ENCODE measurements around the gene PRPH.
A peak's percentile ranks its signal among the peaks of the same experiment; 100 is the strongest.
"Not testable (repeated sequence)": the region's sequence is repeated elsewhere in the genome, so short reads cannot be mapped to it uniquely, and the experiment has no call there.

PRPH gene

DNA sequence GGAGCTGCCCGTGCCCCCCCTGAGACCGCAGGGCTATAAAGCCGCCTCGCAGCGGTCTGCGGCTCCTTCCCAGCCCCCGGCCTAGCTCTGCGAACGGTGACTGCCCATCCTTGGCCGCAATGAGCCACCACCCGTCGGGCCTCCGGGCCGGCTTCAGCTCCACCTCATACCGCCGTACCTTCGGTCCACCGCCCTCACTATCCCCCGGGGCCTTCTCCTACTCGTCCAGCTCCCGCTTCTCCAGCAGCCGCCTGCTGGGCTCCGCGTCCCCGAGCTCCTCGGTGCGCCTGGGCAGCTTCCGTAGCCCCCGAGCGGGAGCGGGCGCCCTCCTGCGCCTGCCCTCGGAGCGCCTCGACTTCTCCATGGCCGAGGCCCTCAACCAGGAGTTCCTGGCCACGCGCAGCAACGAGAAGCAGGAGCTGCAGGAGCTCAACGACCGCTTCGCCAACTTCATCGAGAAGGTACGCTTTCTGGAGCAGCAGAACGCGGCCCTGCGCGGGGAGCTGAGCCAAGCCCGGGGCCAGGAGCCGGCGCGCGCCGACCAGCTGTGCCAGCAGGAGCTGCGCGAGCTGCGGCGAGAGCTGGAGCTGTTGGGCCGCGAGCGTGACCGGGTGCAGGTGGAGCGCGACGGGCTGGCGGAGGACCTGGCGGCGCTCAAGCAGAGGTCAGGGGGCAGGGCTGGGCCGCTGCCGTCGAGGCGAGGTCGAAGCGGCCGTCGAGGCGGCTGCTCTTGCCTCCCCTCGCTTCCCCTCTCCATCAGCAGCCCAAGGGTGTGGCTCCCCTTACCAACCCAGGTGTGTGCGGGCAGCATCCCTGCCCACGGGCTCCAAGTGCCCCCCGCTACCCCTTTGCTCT lies at the start of gene PRPH:
TSS of gene PRPH (plus strand) at position 66 of the 855 bp plus-strand sequence. CDS start at position 120, 54 bp downstream.
- FAIRE-seq: no peak

DNA sequence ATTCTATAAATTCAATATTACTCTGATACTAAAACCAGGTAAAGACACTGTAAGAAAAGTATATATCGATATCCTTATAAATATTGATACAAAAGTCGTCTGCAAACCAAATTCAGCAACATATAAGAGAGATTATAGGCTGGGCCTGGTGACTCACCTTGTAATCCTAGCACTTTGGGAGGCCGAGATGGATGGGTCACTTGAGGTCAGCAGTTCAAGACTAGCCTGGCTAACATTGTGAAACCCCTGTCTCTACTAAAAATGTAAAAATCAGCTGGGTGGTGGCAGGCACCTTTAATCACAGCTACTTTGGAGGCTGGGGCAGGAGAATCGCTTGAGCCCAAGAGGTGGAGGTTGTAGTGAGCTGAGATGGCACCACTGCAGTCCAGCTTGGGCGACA lies 43.6 kb upstream of the PRPH start:
- FAIRE-seq: no peak

DNA sequence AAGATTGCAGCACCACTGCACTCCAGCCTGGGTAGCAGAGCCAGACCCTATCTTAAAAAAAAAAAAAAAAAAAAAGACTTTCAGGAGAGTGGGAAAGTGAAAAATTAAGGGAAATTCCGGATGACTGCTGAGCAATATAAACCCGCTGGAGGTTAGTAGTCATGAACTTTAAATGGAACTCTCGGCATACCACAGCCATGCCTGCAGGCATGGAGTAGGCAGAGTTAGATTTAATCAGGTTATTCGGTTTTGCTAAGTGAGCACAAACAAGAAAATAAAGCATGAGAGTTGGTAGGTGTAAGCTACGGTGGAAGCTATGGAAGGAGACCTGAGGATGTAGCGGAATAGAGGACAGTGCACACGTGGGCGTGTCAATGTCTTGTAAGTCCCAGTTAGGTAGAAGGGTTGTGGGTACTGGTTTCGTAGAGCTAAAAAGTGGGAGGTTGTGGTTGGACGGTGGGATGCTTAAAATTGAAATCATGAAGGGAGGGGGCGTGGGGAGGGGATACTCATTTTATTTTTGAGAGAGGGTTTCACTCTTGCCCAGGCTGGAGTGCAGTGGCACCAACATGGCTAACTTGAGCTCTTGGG lies 41.8 kb upstream of the PRPH start:
- peak; percentile 44 for FAIRE-seq

DNA sequence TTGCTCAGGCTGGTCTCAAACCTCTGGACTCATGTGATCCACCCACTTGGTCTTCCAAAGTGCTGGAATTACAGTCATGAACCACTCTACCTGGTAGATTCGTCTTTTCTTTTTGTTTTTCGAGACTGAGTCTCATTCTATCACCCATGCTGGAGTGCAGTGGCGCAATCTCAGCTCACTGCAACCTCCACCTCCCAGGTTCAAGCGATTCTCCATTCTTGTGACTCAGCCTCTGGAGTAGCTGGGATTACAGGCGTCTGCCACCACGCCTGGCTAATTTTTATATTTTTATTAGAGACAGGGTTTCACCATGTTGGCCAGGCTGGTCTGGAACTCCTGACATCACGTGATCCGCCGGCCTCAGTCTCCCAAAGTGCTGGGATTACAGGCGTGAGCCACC lies 39.5 kb upstream of the PRPH start:
- FAIRE-seq: not testable (repeated sequence)

DNA sequence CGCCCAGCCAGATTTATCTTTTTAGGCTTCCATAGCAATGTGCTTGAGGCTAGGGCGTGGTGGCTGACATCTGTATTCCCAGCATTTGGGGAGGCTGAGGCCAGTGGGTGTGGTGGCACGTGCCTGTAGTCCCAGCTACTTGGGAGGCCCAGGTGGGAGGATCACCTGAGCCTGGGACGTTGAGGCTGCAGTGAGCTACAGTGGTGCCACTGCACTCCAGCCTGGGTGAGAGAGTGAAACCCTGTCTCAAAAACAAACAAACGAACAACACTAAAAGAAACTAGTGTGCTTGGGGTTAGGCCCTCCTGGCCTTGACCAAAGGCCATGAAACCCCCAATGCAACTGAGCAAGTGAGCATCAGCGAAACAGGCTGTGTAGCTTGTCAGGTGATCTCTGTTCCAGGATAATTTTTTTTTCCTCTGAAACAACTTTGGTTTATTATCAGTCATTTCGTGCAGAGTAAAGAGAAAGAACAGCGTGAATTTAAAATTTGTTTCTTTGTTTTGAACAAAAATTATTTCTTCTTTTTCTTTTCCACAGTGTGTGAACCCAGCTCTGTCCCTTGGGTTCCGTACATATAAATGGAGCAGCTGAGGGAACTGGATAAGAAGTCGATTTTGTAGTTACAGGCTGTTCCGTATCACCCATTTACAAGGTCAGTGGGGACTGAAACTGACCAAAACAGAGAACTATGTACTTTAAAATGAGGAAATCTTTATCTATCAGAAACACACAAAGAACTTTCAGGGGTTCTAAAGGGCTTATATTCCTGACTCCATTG lies 38.9 kb upstream of the PRPH start:
- FAIRE-seq: no peak

DNA sequence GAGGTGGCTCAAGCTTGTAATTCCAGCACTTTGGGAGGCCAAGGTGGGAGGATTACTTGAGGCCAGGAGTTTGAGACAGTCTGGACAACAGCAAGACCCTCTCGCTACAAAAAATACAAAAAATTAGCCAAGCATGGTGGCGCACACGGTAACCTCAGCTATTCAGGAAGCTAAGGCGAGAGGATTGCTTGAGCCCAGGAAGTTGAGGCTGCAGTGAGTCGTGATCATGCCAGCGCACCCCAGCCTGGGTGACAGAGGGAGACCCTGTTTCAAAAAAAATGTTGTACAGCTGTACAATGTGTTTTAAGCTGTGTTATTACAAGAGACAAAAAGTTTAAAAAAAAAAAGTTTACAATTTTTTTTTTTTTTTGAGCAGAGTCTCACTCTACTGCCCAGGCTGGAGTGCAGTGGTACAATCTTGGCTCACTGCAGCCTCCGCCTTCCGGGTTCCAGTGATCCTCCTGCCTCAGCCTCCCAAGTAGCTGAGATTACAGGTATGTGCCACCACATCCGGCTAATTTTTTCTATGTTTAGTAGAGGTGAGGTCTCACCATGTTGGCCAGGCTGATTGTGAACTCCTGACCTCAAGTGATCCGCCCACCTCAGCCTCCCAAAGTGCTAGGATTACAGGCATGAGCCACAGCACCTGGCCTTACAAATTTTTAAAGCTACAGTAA lies 37.3 kb upstream of the PRPH start:
- FAIRE-seq: not testable (repeated sequence)

DNA sequence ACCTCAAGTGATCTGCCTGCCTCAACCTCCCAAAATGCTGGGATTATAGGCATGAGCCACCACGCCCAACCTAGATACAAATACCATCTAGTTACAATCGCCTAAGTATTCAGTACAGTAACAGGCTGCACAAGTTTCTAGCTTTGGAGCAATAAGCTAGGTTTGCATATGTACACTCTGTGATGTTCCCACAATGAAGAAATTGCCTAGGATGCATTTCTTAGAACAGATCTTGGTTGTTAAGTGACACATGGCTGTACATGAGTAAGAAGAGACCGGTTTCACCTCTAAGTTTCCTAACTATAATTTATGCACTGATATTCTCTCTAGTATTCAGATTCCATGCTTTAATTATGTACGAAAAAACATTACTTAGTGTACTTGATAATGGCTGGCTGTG lies 35.5 kb upstream of the PRPH start:
- no peak for FAIRE-seq

DNA sequence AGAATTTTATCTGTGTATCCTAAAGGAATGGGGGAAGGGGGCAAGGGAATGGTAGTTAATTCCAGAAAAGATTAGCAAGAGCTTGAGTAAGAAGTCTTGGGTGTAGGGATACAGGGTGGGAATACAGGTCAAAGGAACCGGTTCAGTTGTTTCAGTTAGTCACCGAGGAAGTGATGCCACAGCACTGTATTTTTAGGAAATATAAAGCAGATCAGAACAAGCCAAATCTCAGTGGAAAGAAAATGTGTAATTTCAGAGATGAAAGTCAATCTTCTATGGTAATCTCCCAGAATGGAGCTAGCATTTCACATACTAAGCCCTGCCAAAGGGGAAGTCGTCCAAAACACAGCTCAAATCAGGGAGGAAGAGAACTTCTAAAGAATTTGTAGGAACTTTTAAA lies 34.8 kb upstream of the PRPH start:
- FAIRE-seq: no peak

DNA sequence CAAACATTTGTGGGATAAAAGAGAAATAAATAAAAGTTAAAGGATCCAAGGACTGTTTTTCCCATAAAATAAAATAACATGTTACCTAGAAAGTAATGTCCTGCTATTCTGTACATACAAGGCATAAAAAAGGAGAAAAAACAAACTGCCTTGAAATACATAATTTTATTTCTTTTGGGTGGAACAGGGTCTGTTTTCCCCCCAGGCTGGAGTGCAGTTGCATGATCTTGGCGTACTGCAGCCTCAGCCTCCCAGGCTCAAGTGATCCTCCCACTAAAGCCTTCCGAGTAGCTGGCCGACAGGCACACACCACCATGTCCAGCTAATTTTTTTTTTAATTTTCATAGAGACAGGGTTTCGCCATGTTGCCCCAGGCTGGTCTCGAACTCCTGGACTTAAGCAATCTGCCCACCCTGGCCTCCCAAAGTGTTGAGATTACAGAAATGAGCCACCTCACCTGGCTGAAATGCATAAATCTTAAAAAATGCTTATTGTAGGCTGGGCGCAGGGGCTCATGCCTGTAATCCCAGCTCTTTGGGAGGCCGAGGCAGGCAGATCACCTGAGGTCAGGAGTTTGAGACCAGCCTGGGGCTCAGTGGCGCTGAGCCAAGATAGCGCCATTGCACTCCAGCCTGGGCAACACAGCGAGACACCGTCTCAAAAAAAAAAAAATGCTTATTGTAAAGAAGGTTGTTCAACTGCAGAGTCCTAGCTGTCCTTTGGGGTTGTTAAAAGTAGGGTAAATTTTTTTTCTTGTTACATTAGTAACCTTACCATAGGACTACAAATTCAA lies 34.2 kb upstream of the PRPH start:
- no peak for FAIRE-seq

DNA sequence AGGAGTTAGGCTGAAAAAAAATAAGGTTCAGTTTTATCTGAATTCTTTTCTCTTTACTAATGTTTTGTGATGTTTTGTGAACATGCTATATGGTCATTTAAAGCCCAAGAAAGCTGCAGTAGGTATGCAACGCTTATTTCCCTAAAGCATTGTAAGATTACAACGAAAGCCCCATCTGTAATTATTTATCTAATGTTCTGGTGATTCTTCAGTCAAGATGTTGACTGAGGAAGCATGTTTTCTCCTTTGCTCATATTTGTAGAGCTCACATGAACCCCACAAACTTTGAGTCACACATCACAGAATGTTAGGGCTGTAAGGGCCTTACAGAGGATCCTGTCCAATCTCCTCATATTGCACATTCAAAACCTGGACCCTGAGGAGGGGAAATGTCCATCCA lies 33.2 kb upstream of the PRPH start:
- FAIRE-seq: no peak

DNA sequence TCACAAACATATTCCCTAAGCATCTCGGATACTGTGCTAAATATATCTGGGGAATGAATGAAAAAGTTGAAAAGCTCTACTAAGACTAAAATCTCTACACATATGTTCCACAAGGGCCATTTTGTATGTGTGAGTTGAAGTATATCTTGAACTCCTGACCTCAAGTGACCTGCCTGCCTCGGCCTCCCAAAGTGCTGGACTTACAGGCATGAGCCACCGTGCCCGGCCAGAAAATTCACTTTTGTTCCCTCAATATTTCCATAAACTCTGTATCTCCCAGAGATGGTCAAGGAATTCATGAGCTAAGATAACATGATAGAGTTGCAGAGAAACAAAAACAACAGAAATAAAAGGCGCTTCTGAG lies 31.6 kb upstream of the PRPH start:
- no peak for FAIRE-seq

DNA sequence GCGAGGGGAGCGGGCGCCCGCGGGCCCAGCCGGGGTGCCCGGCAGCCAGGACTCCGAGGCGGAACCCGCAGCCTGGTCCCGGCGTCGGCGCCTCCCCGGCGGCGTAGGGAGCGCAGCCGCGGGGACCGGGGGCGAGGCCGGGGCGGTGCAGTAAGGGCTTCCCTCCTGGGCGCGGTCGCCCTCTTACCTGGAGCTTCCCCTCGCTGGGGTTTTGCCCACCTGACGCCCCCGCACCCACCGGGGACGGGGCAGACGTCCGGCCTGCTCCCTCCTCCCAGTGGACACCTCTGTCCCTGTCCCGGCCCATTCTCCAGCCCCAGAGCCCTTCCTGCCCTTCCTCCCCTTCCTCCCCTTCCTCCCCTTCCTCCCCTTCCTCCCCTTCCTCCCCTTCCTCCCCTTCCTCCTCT lies 30.5 kb upstream of the PRPH start:
- no peak for FAIRE-seq

DNA sequence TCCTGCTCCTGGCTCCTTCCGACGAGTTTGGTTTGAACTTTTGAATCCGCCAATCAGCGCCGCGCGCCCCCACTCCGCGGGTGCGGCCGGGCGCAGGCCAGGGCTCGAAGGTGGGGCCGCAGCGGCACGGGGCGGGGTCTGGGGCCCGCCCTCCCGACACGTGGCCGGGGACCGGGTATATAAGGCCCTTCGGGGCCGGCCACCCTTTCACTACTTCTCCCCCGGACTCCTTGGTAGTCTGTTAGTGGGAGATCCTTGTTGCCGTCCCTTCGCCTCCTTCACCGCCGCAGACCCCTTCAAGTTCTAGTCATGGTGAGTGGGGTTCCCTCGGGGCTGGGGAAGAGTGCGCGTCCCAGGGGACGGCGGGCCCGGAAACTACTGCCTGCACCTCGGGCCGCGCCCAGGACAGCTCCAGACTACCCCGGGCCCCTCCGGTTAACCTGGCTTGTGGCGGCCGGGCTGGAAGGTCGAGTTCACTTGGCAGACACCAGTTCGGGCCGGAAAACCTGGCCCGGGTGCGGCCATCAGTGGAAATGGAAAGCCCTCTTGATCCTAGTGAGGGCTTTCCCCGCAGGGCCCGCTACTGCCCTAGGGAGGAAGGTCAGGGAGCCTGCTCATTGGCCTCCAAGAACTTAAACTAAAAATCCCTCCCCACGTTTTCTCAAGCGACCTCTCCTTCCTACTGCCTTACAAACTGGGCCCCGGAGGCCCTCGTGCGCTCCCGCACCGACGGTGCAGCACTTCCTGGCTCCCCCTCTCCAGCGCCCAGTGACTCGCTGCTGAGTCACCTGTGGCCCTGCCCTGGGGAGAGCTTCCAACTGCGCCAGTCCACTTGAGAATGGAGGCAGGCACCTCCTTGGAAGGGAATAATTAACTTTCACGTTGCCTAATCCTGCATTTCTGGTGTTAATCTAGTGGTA lies 29.8 kb upstream of the PRPH start, which contains the start of gene TUBA1C:
TSS of gene TUBA1C (plus strand) at position 210 of the 920 bp plus-strand sequence. CDS start at position 310, 100 bp downstream.
- FAIRE-seq: no peak

DNA sequence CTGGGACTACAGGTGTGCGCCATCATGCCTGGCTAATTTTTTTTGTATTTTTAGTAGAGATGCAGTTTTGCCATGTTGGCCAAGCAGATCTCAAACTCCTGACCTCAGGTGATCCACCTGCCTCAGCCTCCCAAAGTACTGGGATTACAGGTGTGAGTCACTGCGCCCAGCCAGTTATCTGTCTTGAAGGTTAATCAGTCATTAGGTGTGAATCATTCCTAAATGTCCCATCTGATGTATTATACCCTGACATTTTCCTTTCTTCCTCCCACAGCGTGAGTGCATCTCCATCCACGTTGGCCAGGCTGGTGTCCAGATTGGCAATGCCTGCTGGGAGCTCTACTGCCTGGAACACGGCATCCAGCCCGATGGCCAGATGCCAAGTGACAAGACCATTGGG lies 25.8 kb upstream of the PRPH start:
- FAIRE-seq: not testable (repeated sequence)

DNA sequence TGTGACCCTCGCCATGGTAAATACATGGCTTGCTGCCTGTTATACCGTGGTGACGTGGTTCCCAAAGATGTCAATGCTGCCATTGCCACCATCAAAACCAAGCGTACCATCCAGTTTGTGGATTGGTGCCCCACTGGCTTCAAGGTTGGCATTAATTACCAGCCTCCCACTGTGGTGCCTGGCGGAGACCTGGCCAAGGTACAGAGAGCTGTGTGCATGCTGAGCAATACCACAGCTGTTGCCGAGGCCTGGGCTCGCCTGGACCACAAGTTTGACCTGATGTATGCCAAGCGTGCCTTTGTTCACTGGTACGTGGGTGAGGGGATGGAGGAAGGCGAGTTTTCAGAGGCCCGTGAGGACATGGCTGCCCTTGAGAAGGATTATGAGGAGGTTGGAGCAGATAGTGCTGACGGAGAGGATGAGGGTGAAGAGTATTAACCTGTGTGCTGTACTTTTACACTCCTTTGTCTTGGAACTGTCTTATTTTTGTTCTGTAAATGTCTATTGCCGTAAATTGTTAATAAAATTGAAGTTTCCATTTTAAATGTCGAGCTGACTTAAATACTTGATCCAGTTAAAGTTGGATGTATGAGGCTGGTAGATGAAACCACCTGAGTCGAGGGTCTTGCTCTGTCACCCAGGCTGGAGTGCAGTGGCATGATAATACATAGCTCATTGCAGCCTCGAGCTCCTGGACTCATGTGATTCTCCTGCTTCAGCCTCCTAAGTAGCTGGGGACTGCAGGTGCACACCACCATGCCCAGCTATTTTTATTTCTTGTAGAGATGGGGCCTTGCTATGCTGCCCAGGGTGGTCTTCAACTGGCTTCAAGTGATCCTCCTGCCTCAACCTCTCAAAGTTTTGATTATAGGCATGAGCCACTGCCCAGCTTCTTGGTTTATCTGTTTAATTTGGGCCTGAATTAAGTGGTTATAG lies 21.9 kb upstream of the PRPH start:
- FAIRE-seq: no peak

DNA sequence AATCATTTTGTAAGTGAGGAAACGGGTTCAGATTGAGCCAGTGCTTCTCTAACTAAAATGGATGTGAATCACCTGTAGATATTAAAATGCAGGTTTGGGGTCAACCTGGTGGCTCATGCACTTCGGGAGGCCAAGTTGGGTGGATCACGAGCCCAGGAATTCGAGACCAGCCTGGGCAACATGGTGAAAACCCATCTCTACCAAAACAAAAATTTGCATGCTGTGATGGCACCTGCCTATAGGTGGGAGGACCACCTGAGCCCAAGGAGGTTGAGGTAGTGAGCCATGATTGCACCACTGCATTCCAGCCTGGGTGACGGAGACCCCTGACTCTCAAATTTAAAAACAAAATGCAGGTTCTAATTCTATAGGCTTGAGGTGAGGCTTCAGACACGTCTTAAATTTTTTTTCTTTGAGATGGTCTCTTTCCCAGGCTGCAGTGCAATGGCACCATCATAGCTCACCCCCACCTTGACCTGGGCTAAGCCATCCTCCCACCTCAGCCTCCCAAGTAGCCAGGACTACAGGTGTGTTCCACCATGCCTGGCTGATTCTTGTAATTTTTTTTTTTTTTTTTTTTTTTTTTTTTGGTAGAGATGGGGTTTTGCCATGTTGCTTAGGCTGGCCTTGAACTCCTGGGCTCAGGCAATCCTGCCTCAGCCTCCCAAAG lies 21.1 kb upstream of the PRPH start:
- FAIRE-seq: no peak

DNA sequence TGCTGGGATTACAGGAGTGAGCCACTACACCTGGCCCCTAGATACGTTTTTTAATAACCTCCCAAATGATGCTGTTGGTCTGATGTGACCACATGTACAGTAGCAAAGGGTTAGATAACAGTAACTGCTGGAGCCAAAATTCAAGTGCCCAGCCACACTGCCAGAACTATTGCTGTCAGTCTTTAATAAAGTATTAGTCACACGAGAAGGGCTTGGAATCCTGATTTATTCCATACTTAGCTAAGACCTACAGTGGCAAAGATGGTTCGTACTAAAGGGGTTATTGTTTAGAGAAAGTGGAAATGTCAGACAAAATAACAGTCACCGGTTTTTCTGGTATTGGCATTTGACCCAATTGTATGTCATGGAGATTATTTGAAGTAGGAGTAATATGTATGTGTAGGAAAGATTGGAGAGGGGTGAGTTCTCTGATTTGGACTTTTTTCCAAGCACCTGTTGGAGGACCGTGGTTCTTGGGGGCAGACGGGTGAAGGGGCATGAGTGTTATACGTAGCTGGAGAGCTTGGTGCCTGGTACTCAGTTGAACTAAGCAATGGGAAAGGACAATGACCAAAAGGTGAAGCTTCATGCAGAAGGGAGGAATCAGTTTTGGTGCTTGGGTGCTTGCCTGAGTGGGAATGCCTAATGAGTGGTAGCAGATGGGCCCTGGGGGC lies 20.4 kb upstream of the PRPH start:
- peak; percentile 6 for FAIRE-seq

All from G401.6 (cell line).